HG03097 (cell line): Measurements from ENCODE around the gene XXYLT1.
"Not testable (repeated sequence)": the region's sequence is repeated elsewhere in the genome, so short reads cannot be mapped to it uniquely, and the experiment has no call there.

Experiments
- ATAC-seq: cut with Tn5 transposase; IDR thresholded peaks from one replicate; pipeline ENCODE4 v1.9.1; 2021; ENCODE audit not compliant: unreplicated experiment, low FRiP score

XXYLT1 gene

DNA sequence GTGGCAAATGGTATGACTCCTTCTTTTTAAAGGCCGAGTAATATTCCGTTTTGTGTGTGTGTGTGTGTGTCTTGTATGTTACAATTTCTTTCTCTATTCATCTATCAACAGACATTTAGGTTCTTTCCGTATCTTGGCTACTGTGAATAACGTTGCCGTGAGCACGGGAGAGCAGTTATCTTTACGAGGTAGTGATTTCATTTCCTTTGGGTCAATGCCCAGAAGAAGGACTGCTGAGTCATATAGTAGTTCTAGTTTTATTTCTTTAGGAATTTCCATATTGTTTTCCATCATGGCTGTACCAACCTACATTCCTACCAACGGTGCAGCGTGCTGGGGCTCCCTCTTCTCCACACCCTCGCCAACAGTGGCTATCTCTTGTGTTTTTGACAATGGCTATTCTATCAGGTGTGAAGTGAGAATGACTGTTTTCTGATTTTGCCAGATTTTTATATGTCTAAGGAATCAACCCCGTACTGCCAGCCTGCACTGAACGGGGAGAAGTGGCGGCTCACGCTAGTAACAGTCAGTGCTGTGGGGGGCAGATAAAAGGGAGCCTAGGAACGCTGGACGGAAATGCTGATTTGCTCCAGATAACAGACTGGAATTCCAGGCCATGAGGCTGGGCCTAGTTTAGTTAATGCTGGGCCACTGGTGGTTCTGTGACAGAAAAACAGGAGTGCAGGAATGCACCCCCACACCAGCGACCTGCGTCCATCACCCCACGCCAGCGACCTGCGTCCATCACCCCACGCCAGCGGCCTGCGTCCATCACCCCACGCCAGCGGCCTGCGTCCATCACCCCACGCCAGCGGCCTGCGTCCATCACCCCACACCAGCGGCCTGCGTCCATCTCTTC is 168.1 kb downstream of the XXYLT1 start:
- no peak for ATAC-seq

DNA sequence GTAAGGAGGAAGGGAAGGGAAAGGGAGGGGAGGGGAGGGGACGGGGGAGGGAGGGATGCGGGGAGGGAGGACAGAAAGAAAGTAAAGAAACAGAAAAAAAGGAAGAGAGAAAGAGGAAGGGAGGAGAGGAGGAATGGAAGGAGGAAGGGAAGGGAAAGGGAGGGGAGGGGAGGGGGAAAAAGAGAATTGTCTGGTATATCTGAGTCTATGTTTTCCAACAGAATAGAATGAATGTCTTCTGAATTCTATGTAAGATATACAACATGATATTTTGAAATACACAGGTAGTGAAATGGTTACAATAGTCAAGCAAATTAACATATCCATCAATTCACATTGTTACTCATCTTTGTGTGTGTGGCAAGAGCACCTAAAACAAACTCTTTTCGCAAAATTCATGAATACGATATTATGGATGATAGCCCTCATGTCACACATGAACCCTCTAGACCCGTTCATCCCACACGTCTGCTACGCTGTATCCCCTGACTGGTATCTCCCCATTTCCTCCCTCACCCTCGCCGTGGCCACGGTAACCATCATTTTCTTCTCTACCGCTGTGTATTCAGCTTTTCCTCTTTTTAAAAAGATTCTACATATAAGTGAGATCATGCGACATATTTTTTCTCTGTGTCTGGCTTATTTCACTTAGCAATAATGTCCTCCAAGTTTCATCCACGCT is 168.9 kb downstream of the XXYLT1 start:
- ATAC-seq, result no peak

DNA sequence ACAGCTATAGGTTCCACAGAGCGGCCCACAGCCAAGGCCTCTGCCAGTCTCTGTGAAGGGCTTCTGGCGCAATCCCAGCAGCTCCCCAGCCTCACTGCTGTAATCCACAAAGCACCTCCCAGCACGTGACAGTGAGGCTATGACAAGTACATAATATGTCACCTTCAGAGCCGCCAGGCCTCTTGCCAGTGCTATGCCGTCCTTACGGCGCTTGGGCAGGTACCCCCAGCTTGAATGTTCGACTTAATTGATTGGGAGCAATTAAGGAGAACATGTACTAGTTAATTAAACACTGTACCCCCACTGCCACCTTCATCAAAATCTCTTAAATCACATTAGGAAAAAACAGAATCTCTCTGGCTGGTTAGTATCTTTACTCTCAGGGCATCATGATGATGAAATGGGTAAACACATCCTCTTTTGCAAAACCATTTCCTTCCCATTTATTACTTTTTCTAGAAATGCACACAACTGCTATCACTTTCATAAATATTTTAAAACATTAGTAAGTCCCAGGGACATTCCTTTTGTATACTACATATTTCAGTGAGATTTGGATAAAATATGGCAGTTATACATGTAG is 169.9 kb downstream of the XXYLT1 start:
- no peak for ATAC-seq

DNA sequence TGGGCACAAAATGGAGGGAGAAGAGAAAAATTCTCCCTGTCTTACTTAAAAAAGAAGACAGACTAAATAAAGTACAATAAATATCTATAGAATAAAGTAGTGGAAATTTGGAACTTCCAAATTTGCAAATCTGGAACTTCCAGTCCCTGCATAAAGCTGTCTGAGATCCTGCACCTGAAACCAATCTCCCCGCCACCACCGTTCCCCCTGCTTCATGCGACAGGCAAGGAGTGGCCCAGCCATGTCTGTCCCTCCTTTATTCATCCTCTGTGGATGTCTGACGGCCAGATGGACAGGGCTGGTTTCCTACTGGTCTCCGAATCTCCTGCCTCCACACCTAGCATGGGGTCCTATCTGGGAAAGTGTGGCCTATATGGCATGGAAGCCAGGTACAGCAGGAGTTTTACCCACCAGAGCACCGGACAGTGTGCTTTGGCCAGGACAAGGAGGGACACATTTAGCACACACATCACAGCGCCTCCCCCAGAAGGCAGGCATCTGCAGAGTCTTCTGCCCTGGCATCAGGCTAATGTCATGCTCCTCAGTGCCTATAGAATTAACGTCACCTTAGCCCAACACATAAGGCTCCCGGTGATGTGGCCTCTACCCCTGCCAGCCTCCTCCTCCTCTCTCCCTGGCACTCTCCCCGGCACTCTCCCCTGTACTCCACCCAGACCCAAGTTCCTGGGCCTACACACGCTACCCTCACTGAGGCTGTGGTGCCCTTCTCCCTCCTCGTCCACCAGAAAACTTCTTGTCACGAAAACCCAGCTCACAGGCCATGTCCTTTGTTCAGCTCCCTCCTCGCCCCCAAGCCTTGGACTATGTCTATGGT is 170.8 kb downstream of the XXYLT1 start:
- no peak for ATAC-seq

DNA sequence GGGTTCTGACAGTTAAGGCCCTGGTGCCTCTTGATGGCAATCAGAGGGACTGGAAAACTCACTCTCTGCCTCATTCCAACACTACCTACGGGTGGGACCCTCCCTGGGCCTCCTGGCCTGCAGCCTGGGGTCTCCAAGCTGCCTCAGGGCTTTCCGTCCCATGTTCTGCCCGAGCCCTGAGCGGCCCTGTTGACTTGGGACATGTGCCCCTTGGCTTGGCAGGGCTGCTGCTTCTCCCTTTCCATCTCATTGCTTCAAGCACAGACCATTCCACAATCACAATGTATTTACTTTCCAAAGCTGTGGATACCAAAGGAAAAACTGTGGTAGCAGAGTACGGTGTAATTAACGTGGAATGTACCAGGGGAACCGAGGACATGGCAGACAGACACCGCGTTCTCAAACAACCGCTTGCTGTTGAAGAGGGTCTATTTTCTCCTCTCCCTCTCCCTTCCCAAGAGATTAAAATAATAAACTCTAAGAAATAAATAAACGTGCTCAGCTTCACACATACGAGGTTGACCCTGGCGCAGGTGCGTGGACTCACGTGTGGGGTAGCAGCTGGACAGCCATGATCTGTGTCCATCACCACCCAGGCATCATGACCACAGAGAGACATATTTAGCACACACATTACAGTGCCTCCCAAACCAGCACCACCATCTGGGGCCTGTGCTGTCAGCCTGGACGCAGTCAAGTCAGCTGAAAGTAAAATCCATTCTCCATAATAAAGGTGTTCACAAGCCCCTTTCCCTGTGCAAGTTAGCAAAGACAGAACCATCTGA is 172.0 kb downstream of the XXYLT1 start:
- ATAC-seq, result no peak

DNA sequence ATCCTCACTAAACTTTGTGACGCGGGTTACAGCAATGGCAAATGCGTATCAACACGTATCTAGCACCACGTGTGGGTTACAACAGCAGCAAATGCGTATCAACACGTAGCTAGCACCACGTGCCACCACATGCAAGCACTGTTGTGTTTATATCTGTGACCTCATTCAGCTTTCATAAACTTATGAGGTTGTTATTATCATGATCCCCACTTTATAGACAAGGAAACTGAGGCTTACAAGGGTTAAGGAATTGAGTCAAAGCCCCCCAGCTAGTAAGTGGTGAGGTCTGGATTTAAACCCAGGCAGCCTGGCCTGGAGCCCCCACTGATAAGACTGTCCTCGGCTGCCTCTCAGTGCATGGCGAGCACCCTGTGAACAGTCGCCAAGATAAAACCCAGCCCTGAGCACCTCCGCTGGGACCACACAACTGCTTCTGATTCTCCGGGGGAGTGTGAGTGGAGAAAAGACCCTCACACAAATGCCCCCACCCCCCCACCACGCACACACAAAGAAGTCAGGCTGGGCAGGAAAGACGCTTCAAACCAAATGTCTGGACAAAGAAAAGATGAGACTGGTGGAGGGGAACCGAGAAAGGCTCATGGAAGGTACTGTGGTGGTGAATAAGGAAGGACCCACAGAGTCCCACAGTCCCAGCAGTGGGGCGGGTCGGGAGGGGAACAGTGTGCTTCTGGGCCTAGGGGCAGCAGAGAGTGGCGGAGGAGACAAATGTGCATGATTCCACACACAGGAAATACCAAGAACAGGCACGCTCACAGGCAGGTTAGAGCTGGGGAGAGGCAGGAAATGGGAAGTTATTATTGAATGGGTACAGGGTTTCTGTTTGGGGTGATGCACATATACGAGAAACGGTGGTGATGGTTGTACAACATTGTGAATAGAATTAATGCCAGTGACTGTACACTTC is 173.4 kb downstream of the XXYLT1 start:
- no peak for ATAC-seq

DNA sequence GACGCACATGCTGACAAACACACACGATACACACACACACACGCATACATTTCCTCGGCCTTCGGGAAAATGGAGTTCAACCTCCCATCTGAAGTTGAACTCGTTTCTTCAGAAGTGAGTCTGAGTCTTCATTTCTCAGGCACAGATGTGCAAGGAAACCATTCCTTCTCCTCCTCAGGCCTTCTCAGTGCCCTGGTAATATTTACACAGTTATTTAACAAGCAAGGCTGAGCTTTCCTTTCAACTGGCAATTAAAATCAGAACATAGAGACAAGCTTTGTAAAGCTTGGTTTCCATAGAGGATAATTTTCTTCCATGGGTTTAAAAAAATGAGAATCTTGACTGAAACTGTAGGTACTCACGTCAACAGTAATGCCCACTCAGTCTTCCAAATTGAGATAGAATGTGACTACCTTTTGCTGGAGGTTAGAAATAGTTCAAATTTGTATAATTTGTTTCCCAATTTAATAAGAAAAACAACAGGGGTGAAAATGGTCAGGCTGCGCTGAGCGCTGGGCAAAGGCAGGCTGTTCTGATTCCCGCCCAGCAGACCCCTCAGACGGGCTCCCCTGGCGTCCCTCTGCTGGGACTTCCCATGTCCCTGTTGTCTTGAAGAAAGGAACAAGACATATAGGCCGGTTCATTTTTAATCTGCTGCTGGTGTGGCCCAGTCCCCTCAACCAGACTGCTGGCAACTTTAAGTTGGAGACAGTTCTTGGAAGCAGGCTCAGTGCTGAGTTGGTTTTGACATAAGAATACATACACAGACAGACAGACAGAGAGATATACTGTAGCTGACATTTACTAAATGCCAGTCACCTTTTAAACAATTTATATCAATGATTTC is 174.3 kb downstream of the XXYLT1 start:
- no peak for ATAC-seq

DNA sequence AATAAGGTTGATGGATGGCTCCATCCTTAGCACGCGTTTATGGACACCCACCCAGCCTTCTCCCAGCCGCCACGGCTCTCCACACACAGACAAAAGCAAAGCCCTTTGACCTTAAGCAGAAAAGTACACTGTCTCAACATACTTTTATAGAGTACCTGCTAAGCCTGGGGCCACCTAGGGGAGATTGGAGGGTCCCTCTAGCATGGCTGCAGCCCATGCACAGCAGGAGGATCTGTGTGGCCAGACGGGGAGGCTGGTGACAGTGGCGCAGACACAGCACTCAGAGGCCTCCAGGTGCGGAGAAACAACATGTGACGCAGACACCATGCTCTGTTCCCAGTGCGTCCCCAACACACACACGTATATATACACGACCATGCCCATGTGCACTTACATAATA is 174.9 kb downstream of the XXYLT1 start:
- ATAC-seq, result no peak

DNA sequence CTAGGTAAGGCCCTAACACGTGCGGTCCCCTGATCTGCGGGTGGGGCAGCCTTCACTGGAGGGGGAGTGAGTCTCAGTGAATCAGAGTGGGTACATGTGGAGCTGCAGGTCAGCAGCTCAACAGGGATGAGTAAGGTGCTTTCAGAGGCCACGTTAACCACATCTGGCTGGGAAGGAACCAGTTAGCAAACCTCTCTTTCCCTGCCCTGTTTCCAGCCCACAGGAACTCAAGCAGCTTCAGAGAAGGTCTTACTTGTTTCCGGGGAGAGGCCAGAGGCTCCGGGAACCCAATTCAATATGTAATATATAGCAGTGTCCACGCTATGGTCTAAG is 175.3 kb downstream of the XXYLT1 start:
- ATAC-seq, result no peak

DNA sequence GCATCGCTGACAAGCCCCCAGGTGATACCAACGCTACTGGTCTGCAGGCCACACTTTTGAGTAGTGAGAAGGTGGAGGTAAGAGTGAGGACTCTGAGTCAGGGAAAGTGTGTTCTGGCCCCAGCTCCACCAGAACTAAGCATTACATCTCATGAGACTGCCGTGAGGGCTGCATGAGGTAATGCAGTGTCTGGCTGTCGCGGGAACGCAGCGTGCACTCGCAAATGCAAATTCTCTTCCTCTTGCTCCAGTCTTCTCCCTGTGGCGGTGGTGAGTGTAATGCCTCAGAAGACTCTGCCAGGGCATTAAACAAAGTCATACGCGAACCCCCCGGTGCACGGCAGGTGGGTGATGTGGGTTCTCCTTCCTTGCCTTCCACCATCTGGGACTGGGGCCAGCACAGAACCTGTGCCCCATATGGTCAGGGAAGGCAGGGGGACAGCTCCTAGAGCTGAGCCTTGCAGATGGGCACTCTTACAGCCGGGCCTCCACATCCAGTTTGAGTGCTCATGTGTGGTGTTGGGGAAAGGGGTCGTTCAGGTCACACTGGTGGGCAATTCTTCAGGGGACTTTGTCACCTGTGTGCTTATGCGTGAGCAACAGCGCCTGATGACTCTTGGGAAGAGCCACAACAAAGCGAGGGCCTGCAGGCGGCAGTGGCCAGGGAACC is 175.8 kb downstream of the XXYLT1 start:
- ATAC-seq, result no peak

DNA sequence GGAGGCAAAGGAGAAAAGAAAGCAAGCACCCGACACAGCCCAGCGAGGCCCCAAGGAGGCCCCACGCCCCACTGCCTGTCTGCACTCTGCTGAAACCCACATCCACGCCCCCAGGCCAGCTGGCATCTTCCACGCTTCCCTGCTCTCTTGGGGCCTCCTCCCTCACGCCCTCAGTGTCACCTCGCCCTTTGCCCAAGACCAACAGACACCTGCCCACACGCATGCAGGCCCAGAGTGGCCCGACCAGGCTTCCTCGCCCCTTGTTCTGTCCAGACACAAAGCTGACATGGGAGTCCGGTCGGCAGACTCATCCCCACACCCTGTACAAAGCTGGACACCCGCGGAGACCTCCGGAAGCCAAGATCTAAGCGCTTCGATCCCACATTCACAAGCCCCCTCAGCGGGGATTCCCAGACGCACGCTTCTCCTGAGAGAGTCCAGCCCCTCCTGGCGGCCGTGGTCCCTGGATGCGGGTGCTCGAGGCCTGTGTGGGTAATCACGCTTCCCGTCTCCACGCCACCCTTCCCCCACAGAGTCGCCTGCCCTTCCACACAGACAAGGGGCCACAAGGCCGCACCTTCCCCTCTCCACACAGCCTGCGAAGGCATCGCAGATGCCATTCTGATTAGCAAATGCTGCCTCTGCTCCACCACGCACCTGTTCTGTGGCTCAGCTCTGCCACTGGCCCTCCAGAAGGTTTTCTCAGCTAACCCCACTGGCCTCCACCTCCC is 176.6 kb downstream of the XXYLT1 start:
- ATAC-seq, result peak; percentile 93

DNA sequence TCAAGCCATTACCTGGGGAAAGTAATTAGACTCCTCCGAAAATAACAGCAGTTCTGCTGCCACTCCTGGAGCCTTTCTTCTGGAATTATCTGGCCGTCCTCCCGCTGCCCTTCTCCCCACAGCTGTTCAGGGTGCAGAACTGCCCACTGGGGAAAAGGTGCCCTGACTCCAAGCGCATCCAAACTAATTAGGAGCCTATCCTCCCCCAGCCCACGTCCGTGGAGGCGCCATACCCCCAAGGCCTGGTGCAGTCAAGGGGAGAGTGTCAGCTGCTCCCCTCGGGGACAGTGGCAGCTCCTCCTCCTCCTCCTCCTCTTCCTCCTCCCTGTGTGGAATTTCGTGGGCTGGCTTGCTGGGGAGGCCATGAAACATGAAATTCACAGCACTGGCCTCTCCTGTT is 177.2 kb downstream of the XXYLT1 start:
- no peak for ATAC-seq

DNA sequence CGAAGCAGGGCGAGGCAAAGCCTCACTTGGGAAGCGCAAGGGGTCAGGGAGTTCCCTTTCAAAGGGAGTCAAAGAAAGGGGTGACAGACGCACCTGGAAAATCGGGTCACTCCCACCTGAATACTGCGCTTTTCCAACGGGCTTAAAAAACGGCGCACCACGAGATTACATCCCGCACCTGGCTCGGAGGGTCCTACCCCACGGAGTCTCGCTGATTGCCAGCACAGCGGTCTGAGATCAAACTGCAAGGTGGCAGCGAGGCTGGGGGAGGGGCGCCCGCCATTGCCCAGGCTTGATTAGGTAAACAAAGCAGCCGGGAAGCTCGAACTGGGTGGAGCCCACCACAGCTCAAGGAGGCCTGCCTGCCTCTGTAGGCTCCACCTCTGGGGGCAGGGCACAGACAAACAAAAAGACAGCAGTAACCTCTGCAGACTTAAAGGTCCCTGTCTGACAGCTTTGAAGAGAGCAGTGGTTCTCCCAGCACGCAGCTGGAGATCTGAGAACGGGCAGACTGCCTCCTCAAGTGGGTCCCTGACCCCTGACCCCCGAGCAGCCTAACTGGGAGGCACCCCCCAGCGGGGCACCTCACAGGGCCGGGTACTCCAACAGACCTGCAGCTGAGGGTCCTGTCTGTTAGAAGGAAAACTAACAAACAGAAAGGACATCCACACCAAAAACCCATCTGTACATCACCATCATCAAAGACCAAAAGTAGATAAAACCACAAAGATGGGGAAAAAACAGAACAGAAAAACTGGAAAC is 182.9 kb downstream of the XXYLT1 start:
- not testable (repeated sequence) for ATAC-seq

DNA sequence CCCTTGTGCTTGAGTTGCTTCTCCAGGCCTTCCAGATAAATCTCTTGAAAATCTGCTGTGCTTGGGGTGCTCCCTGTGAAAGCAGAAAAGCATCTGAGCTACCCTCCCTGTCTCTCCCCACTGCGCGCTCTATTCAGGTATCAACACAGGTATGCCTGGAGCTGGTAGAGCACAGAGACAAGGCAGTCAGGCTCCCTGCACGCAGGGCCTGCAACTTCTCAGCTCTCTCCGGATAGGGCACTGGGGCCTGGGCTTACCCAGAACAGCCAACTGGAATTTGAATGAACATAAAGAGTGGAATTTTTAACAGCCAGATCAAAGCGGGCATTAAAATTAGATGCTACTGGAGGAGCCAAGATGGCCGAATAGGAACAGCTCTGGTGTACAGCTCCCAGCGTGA is 183.6 kb downstream of the XXYLT1 start:
- no peak for ATAC-seq

DNA sequence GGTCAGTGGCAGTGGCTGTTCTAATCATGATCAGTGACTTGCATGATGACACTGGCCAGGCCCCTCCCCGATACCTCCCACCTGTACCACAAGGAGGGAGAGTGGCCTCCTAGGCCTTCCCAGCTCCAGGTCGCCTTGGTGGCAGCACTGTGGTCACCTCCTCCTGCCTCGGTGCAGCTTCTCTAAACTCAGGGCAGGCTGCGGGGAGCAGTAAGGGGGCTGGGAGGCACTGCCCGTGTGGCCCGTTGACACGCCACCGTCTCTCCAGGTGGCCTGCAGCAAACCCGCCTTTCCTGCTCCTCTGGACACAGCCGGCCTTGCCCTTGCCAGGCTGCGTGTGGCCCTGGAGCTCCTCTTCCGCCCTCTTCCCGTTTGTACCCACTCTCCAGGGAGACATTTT is 184.1 kb downstream of the XXYLT1 start:
- ATAC-seq, result no peak

DNA sequence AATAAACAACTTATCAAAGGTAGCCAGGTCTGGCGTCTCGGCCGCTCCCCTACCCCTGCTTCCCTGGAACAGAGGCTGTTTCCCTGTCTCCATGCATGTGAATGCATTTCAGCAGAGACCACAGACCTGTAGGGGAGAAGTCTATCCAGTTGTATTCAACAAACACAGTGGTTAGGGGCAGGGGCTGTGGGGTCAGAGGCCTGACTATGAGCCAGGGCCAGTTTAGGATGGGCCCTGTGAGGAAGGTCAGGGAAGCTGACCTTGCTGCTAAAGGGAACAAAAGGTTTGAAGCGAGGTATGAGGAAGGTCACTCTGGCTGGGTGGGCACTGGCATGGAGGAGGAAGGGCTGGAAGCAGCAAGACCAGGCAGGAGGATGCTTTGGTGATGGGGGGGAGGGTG is 184.6 kb downstream of the XXYLT1 start:
- no peak for ATAC-seq
